ENCODE measurements around the gene SHISAL1.
A peak's percentile ranks its signal among the peaks of the same experiment; 100 is the strongest.

Gene SHISAL1

GRCh38 chr22:44341431-44342346, 28.9 kb upstream of the SHISAL1 start:
- no peak for DNase-seq

GRCh38 chr22:44340271-44341239, 27.8 kb upstream of the SHISAL1 start:
- DNase-seq, result peak; percentile 93

GRCh38 chr22:44338906-44339305, 26.2 kb upstream of the SHISAL1 start:
- DNase-seq, result no peak

GRCh38 chr22:44338177-44338810, 25.5 kb upstream of the SHISAL1 start:
- no peak for DNase-seq

- DNase-seq, result no peak
Observed at GRCh38 chr22:44337678-44338004, 24.9 kb upstream of the SHISAL1 start.

GRCh38 chr22:44336962-44337677, 24.4 kb upstream of the SHISAL1 start:
- no peak for DNase-seq

GRCh38 chr22:44335903-44336803, 23.4 kb upstream of the SHISAL1 start:
- DNase-seq, result no peak

- DNase-seq, result no peak
Observed at GRCh38 chr22:44335066-44335839, 22.5 kb upstream of the SHISAL1 start.

GRCh38 chr22:44333847-44334635, 21.3 kb upstream of the SHISAL1 start:
- no peak for DNase-seq

GRCh38 chr22:44332946-44333345, 20.2 kb upstream of the SHISAL1 start:
- no peak for DNase-seq

GRCh38 chr22:44331881-44332714, 19.3 kb upstream of the SHISAL1 start:
- DNase-seq, result no peak

GRCh38 chr22:44330744-44331660, 18.3 kb upstream of the SHISAL1 start:
- DNase-seq, result no peak

- no peak for DNase-seq
Observed at GRCh38 chr22:44330188-44330743, 17.5 kb upstream of the SHISAL1 start.

- DNase-seq, result no peak
Observed at GRCh38 chr22:44329179-44329796, 16.5 kb upstream of the SHISAL1 start.

- no peak for DNase-seq
Observed at GRCh38 chr22:44328762-44329161, 16.0 kb upstream of the SHISAL1 start.

- no peak for DNase-seq
Observed at GRCh38 chr22:44328326-44328725, 15.6 kb upstream of the SHISAL1 start.

- peak; percentile 37 for DNase-seq
Observed at GRCh38 chr22:44326491-44326885, 13.7 kb upstream of the SHISAL1 start.
